H9 (cell line): ENCODE data around the gene OR2T3. TPM values are rescaled to one million over a fixed set of nuclear protein-coding genes. Genes with fewer than 3 reads are reported as not detected.
"Not testable (repeated sequence)": the region's sequence is repeated elsewhere in the genome, so short reads cannot be mapped to it uniquely, and the experiment has no call there.

Experiments
- DNase-seq: peaks from one replicate; pipeline ENCODE4 v3.0.0-alpha.2; 2017
- H2AFZ ChIP-seq: one replicate; pipeline ENCODE4 v1.6.1; 2013; ENCODE audit warnings: mild to moderate bottlenecking, low read length, control low read depth, moderate library complexity
- H2AK5ac ChIP-seq: 2 replicates; pipeline ENCODE4 v1.6.1; 2013; ENCODE audit warnings: low read length, control low read depth, mixed read lengths; ENCODE audit not compliant: insufficient read length
- H2BK120ac ChIP-seq: one replicate; pipeline ENCODE4 v1.6.1; 2013; ENCODE audit warnings: low read depth, mild to moderate bottlenecking, low read length, control low read depth, inconsistent platforms; ENCODE audit not compliant: poor library complexity, severe bottlenecking
- H2BK12ac ChIP-seq: 2 replicates; pipeline ENCODE4 v1.6.1; 2013; ENCODE audit warnings: low read length, control low read depth, mixed read lengths, low read depth; ENCODE audit not compliant: insufficient read length
- H2BK15ac ChIP-seq: 2 replicates; pipeline ENCODE4 v1.6.1; 2013; ENCODE audit warnings: low read depth, low read length, control low read depth
- H2BK20ac ChIP-seq: one replicate; pipeline ENCODE4 v1.6.1; 2013; ENCODE audit warnings: low read depth, mild to moderate bottlenecking, low read length, control low read depth, inconsistent platforms; ENCODE audit not compliant: poor library complexity, severe bottlenecking
- H2BK5ac ChIP-seq: 2 replicates; pipeline ENCODE4 v1.6.1; 2013; ENCODE audit warnings: low read length, control low read depth, mixed read lengths; ENCODE audit not compliant: insufficient read length
- H3K14ac ChIP-seq: 2 replicates; pipeline ENCODE4 v1.6.1; 2013; ENCODE audit warnings: low read length, control low read depth; ENCODE audit not compliant: insufficient read depth
- H3K18ac ChIP-seq: 2 replicates; pipeline ENCODE4 v1.6.1; 2013; ENCODE audit warnings: low read depth, mild to moderate bottlenecking, mixed read lengths, low read length, control low read depth; ENCODE audit not compliant: insufficient read length
- H3K23ac ChIP-seq: 2 replicates; pipeline ENCODE4 v1.6.1; 2013; ENCODE audit warnings: low read length, control low read depth, mixed read lengths, low read depth; ENCODE audit not compliant: insufficient read length
- H3K23me2 ChIP-seq: 2 replicates; pipeline ENCODE4 v1.6.1; 2013; ENCODE audit warnings: low read depth, mild to moderate bottlenecking, mixed read lengths, low read length, control low read depth; ENCODE audit not compliant: insufficient read length, poor library complexity, severe bottlenecking
- H3K27ac ChIP-seq: 2 replicates; pipeline ENCODE4 v1.5.1; 2013; ENCODE audit warnings: low read length, control low read depth, mixed read lengths, low read depth; ENCODE audit not compliant: insufficient read length
- H3K27me3 ChIP-seq: 2 replicates; pipeline ENCODE4 v1.6.1; 2013; ENCODE audit warnings: low read length, control low read depth, inconsistent platforms; ENCODE audit not compliant: insufficient read depth
- H3K4ac ChIP-seq: 2 replicates; pipeline ENCODE4 v1.6.1; 2013; ENCODE audit warnings: low read depth, mild to moderate bottlenecking, control low read depth, inconsistent platforms, low read length, moderate library complexity
- H3K4me1 ChIP-seq: 2 replicates; pipeline ENCODE4 v1.6.1; 2013; ENCODE audit warnings: low read length, control low read depth, inconsistent platforms; ENCODE audit not compliant: insufficient read depth
- H3K4me2 ChIP-seq: 2 replicates; pipeline ENCODE4 v1.6.1; 2013; ENCODE audit warnings: low read length, control low read depth, mixed read lengths; ENCODE audit not compliant: insufficient read length, insufficient read depth
- H3K56ac ChIP-seq: 2 replicates; pipeline ENCODE4 v1.6.1; 2013; ENCODE audit warnings: low read depth, mild to moderate bottlenecking, mixed read lengths, low read length, control low read depth; ENCODE audit not compliant: insufficient read length
- H3K79me1 ChIP-seq: 2 replicates; pipeline ENCODE4 v1.6.1; 2013; ENCODE audit warnings: low read depth, mild to moderate bottlenecking, moderate library complexity, low read length, control low read depth, inconsistent platforms; ENCODE audit not compliant: insufficient read depth, poor library complexity, severe bottlenecking
- H3K79me2 ChIP-seq: 2 replicates; pipeline ENCODE4 v1.6.1; 2013; ENCODE audit warnings: low read length, control low read depth, inconsistent platforms; ENCODE audit not compliant: insufficient read depth
- H3K9ac ChIP-seq: 2 replicates; pipeline ENCODE4 v1.6.1; 2013; ENCODE audit warnings: low read length, control low read depth, mixed read lengths; ENCODE audit not compliant: insufficient read length; ENCODE audit errors: extremely low read depth
- H3K9me3 ChIP-seq: one replicate; pipeline ENCODE4 v1.6.1; 2013; ENCODE audit warnings: low read depth, low read length, inconsistent platforms; ENCODE audit not compliant: control insufficient read depth
- H3T11ph ChIP-seq: one replicate; pipeline ENCODE4 v1.6.1; 2013; ENCODE audit warnings: mild to moderate bottlenecking, low read length, control low read depth, inconsistent platforms
- H4K20me1 ChIP-seq: one replicate; pipeline ENCODE4 v1.6.1; 2013; ENCODE audit not compliant: control insufficient read depth, insufficient read length, insufficient read depth
- H4K5ac ChIP-seq: 2 replicates; pipeline ENCODE4 v1.6.1; 2013; ENCODE audit warnings: low read depth, mild to moderate bottlenecking, mixed read lengths, low read length, control low read depth; ENCODE audit not compliant: insufficient read length
- H4K8ac ChIP-seq: replicated peaks from 2 replicates; pipeline ENCODE4 v1.6.1; 2013; ENCODE audit warnings: low read length, control low read depth, mixed read lengths, low read depth; ENCODE audit not compliant: insufficient read length
- H4K91ac ChIP-seq: 2 replicates; pipeline ENCODE4 v1.6.1; 2013; ENCODE audit warnings: low read depth, mild to moderate bottlenecking, moderate library complexity, mixed read lengths, low read length, control low read depth; ENCODE audit not compliant: insufficient read length
- H3K27ac Mint-ChIP-seq, 3 experiments: 2 replicates in 2 of 3; 3 replicates in 1 of 3; pipeline ENCODE4 v1.8.0; 2020 to 2021; ENCODE audit warnings: mixed read lengths in 3 of 3, mild to moderate bottlenecking in 1 of 3, moderate library complexity in 1 of 3
- H3K27me3 Mint-ChIP-seq: 2 replicates; pipeline ENCODE4 v1.8.0; 2021; ENCODE audit warnings: low read depth, mild to moderate bottlenecking, moderate library complexity, mixed read lengths
- H3K36me3 Mint-ChIP-seq, 3 experiments: 2 replicates in 2 of 3; 3 replicates in 1 of 3; pipeline ENCODE4 v1.8.0; 2020 to 2021; ENCODE audit warnings: low read depth in 3 of 3, mixed read lengths in 3 of 3; ENCODE audit not compliant: insufficient read depth in 1 of 3
- H3K4me1 Mint-ChIP-seq, 2 experiments: 2 replicates each; pipeline ENCODE4 v1.8.0; 2020; ENCODE audit warnings: mixed read lengths in 2 of 2
- H3K4me3 Mint-ChIP-seq, 2 experiments: 2 replicates in 1 of 2; 3 replicates in 1 of 2; pipeline ENCODE4 v1.8.0; 2020 to 2021; ENCODE audit warnings: mild to moderate bottlenecking in 2 of 2, mixed read lengths in 2 of 2, moderate library complexity in 1 of 2
- H3K9me3 Mint-ChIP-seq, 2 experiments: 2 replicates in 1 of 2; 3 replicates in 1 of 2; pipeline ENCODE4 v1.8.0; 2020; ENCODE audit warnings: mild to moderate bottlenecking in 2 of 2, mixed read lengths in 2 of 2, moderate library complexity in 1 of 2
- WGBS: extraction: QIAGEN DNeasy Blood & Tissue Kit; methylation state at CpG from one replicate; pipeline ENCODE4 v1.1.7; 2013; ENCODE audit warnings: missing lambda C conversion rate, low lambda C conversion rate, mixed read lengths; ENCODE audit not compliant: insufficient read length; ENCODE audit errors: extremely low coverage; 5-methylcytosine and 5-hydroxymethylcytosine counted together
- total RNA-seq: library from RNA; stranded (reverse); gene quantifications from 2 replicates; pipeline ENCODE4 v1.2.1, GENCODE V29; 2021

The OR2T3 gene
- total RNA-seq, 1 experiment from 2014 or later: not detected

- H3K9me3 Mint-ChIP-seq: peaks cover 49 to 52% of the 10 kb centered on the region in 2 experiments
- WGBS: no CpG with 5 or more reads among the region's 6 CpGs
- H3K4ac ChIP-seq: not testable (repeated sequence)
Observed at GRCh38 chr1:248434913-248435312, 38.2 kb upstream of the OR2T3 start.

DNA sequence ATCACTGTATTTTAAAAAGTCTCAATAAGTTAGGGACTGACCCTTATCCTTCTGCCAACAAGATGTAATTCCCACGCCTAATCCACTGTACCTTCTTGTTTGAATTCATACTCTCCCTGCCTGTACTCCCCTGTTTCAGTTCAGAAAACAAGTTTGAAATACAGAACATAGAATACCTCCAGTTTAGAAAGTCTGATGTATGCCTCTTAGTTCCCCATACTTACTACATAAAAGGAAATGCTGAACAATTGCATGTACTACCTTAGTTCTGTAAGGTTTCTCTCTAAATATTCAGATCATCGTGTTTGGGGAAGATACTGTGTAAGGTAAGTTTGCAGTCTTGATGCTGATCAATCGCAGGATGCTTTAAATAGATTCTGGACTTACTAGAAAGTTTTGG is 36.8 kb upstream of the OR2T3 start:
- not testable (repeated sequence) for H4K91ac ChIP-seq, H4K5ac ChIP-seq, H3K27me3 ChIP-seq, H3K79me1 ChIP-seq, H2AFZ ChIP-seq, H2BK120ac ChIP-seq, H3K4ac ChIP-seq, H3T11ph ChIP-seq, H3K23ac ChIP-seq, H2BK20ac ChIP-seq, H3K4me1 Mint-ChIP-seq, H3K4me3 Mint-ChIP-seq, H3K9ac ChIP-seq, DNase-seq, H2BK5ac ChIP-seq, H2BK12ac ChIP-seq, H3K79me2 ChIP-seq, H2BK15ac ChIP-seq, H3K56ac ChIP-seq, H3K27me3 Mint-ChIP-seq, H3K27ac ChIP-seq, H2AK5ac ChIP-seq, H3K27ac Mint-ChIP-seq, H3K23me2 ChIP-seq, H3K18ac ChIP-seq, H4K20me1 ChIP-seq, H3K4me1 ChIP-seq, H4K8ac ChIP-seq, H3K4me2 ChIP-seq, H3K14ac ChIP-seq
- Mint-ChIP-seq H3K9me3 (peaks cover 49 to 51% of the 10 kb centered on the region in 2 experiments), H3K36me3 (peaks cover 0 to 13% (median 3%) of the 10 kb centered on the region in 3 experiments; a peak in 5 of 7 replicates)
- H3K9me3 ChIP-seq: peaks cover 33% of the 10 kb centered on the region
- WGBS: no CpG with 5 or more reads among the region's 3 CpGs

More at GRCh38 chr1:248434913-248435312, 38.2 kb upstream of the OR2T3 start:
- H3K14ac ChIP-seq, H3K79me1 ChIP-seq, H3K56ac ChIP-seq, H3K27me3 ChIP-seq, H3K9ac ChIP-seq, H4K8ac ChIP-seq, H3K23me2 ChIP-seq, H3T11ph ChIP-seq, H3K4me1 ChIP-seq, H2BK5ac ChIP-seq, H3K4me2 ChIP-seq, H2BK20ac ChIP-seq, H2BK120ac ChIP-seq, DNase-seq, H4K5ac ChIP-seq, H3K4me3 Mint-ChIP-seq, H4K91ac ChIP-seq, H2AFZ ChIP-seq, H3K27me3 Mint-ChIP-seq, H3K23ac ChIP-seq, H4K20me1 ChIP-seq, H3K27ac ChIP-seq, H3K18ac ChIP-seq, H2BK12ac ChIP-seq, H2BK15ac ChIP-seq, H3K27ac Mint-ChIP-seq, H3K4me1 Mint-ChIP-seq, H3K79me2 ChIP-seq, H2AK5ac ChIP-seq: not testable (repeated sequence)
- H3K36me3 Mint-ChIP-seq: peaks cover 0 to 14% (median 7%) of the 10 kb centered on the region in 3 experiments; a peak in 5 of 7 replicates
- peaks cover 24% of the 10 kb centered on the region for H3K9me3 ChIP-seq
